Measurements from ENCODE around the gene ALDH1B1.

GRCh38 chr9:38368731-38369130, 23.8 kb upstream of the ALDH1B1 start:
- TF ChIP-seq CTCF (IDR thresholded peaks at IDR 0.05; ENCODE audit: insufficient read depth, low read length, poor library complexity, severe bottlenecking) (no peak), EZH2phosphoT487 (conservative IDR thresholded peaks at IDR 0.05; ENCODE audit: low read length) (no peak)

Measured in SU-DHL-6 (cell line).